ENCODE data around the gene WHRN.

The WHRN gene

GRCh38 chr9:114505187-114506081 is at the start of gene WHRN:
Gene WHRN (minus strand): TSS chr9:114505473. CDS start chr9:114504801, 672 bp downstream.
- peaks cover 13% of the 10 kb centered on the region for H3K27me3 Mint-ChIP-seq

DNA sequence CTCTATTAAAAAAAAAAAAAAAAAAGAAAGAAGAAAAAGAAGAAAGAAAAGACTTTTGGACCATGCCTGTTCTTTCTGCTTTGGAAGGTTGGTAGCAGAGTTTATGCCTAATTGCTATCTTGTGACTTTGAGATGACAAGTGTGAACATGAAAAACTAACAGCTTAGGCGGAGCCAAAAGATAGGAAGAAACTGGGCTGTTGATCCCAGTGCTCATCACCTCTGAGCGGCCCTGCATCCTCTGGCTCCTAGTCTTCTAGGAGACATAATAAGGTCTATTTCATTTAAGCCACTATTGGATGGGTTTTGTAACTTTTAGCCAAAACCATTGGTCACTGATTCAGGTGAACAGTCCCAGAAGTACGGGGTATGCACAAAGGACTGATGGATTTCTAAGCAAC is 47.9 kb upstream of the WHRN start:
- H3K4me3 Mint-ChIP-seq, result no peak overlapping the region
- no peaks in the 10 kb centered on the region for H3K36me3 Mint-ChIP-seq
- no peaks in the 10 kb centered on the region for H3K27me3 Mint-ChIP-seq
- H3K27ac Mint-ChIP-seq, result no peak overlapping the region
- no peaks in the 10 kb centered on the region for H3K9me3 Mint-ChIP-seq
- H3K4me1 Mint-ChIP-seq, result no peaks in the 10 kb centered on the region

More at GRCh38 chr9:114505187-114506081, at the start of gene WHRN:
- Mint-ChIP-seq H3K4me1 (peaks cover 22% of the 10 kb centered on the region), H3K9me3 (no peaks in the 10 kb centered on the region), H3K27ac (peak within 1 kb of the TSS; percentile 17), H3K36me3 (no peaks in the 10 kb centered on the region), H3K4me3 (peak within 1 kb of the TSS; percentile 83)

- Mint-ChIP-seq H3K27me3 (no peaks in the 10 kb centered on the region), H3K4me3 (no peak overlapping the region), H3K27ac (no peak overlapping the region), H3K36me3 (no peaks in the 10 kb centered on the region), H3K4me1 (no peaks in the 10 kb centered on the region), H3K9me3 (no peaks in the 10 kb centered on the region)
Measured at GRCh38 chr9:114552706-114553105, 47.4 kb upstream of the WHRN start.

- H3K9me3 Mint-ChIP-seq, result no peaks in the 10 kb centered on the region
- no peaks in the 10 kb centered on the region for H3K27me3 Mint-ChIP-seq
- H3K27ac Mint-ChIP-seq, result peak overlapping the region; percentile 66
- no peaks in the 10 kb centered on the region for H3K4me1 Mint-ChIP-seq
- no peaks in the 10 kb centered on the region for H3K36me3 Mint-ChIP-seq
- H3K4me3 Mint-ChIP-seq, result no peak overlapping the region
Measured at GRCh38 chr9:114551750-114552685, 46.7 kb upstream of the WHRN start.

DNA sequence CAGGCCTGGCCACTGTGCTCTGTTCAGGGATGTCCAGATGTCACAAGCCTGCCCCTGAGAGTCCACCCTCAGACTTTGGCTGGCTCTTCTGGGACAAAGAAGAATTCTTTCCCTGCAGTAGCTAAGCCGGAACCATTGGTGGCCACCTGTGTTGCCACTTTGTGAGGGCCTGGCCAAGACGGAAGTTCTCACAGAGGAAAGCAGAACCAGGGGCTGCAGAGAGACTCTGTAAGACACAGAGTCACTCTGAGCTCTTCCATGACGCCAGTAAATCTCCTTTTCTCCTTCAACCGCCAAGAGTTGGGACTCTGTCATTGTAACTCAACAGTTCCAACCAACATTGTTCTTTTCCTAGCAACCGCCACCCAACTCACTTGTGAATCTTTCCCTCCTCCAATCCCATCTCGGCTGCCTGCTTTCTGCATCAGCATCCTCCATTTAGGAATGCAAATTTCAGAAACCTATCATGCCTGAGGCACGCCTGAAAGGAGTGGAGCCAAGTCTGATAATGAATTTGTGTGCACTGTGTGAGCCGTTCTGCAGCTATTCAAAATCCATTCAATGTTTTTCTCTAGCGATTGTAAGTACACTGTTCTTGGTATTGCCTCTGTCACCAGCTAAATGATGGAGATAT is 44.5 kb upstream of the WHRN start:
- Mint-ChIP-seq H3K9me3 (no peaks in the 10 kb centered on the region), H3K4me1 (no peaks in the 10 kb centered on the region), H3K27me3 (no peaks in the 10 kb centered on the region), H3K4me3 (no peak overlapping the region), H3K27ac (no peak overlapping the region), H3K36me3 (no peaks in the 10 kb centered on the region)

DNA sequence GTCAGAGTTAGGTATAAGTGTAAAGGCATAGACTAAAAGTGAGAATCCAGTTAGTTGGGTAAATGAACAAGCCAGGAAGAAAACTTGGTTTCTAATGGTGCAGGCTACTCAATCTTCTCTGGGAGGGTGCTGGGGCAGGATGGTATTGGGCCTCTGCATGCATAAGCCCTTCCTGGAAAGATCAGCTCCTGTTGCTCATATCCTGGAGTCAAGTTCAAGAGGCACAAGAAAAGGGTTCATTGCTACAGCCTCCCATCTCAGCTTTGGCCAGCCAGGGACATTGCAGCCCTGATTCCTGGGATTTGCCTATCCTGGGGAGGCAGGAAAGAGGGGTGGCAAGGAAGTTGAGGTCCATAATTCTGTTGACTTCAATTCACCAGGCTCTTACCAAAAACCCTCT is 41.6 kb upstream of the WHRN start:
- Mint-ChIP-seq H3K4me3 (no peak overlapping the region), H3K27ac (no peak overlapping the region), H3K9me3 (no peaks in the 10 kb centered on the region), H3K4me1 (no peaks in the 10 kb centered on the region), H3K36me3 (no peaks in the 10 kb centered on the region), H3K27me3 (no peaks in the 10 kb centered on the region)

DNA sequence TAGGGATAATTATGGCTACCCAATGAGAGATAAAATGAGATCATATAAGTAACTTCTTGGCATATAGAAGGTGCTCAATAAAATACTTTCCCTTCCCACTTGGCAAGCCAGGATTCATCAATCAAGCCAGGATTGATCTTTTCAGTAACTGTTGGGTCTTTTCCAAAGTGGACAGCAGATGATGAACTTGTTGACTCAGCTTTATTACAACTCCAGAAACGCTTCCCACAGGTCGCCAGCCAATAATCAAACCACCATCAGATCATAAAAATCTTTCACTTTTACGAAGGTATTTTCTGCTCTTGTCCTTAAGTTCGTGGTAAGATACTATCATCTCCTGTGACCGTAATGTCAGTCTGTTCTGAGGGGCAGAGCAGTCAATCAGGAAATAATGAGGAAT is 39.8 kb upstream of the WHRN start:
- no peak overlapping the region for H3K27ac Mint-ChIP-seq
- no peaks in the 10 kb centered on the region for H3K4me1 Mint-ChIP-seq
- no peak overlapping the region for H3K4me3 Mint-ChIP-seq
- no peaks in the 10 kb centered on the region for H3K9me3 Mint-ChIP-seq
- no peaks in the 10 kb centered on the region for H3K27me3 Mint-ChIP-seq
- no peaks in the 10 kb centered on the region for H3K36me3 Mint-ChIP-seq

GRCh38 chr9:114539701-114540380 is 34.6 kb upstream of the WHRN start:
- Mint-ChIP-seq H3K4me1 (peaks cover 5% of the 10 kb centered on the region), H3K27ac (no peak overlapping the region), H3K4me3 (no peak overlapping the region), H3K27me3 (no peaks in the 10 kb centered on the region), H3K9me3 (no peaks in the 10 kb centered on the region), H3K36me3 (no peaks in the 10 kb centered on the region)

- no peak overlapping the region for H3K4me3 Mint-ChIP-seq
- no peak overlapping the region for H3K27ac Mint-ChIP-seq
- peaks cover 5% of the 10 kb centered on the region for H3K4me1 Mint-ChIP-seq
- H3K9me3 Mint-ChIP-seq, result no peaks in the 10 kb centered on the region
- H3K36me3 Mint-ChIP-seq, result no peaks in the 10 kb centered on the region
- no peaks in the 10 kb centered on the region for H3K27me3 Mint-ChIP-seq
Measured at GRCh38 chr9:114538241-114538640, 33.0 kb upstream of the WHRN start.

GRCh38 chr9:114532561-114533237 is 27.4 kb upstream of the WHRN start:
- H3K27me3 Mint-ChIP-seq, result no peaks in the 10 kb centered on the region
- no peak overlapping the region for H3K4me3 Mint-ChIP-seq
- H3K36me3 Mint-ChIP-seq, result no peaks in the 10 kb centered on the region
- no peaks in the 10 kb centered on the region for H3K9me3 Mint-ChIP-seq
- H3K4me1 Mint-ChIP-seq, result no peaks in the 10 kb centered on the region
- H3K27ac Mint-ChIP-seq, result no peak overlapping the region

GRCh38 chr9:114529285-114529684 is 24.0 kb upstream of the WHRN start:
- H3K36me3 Mint-ChIP-seq, result no peaks in the 10 kb centered on the region
- H3K9me3 Mint-ChIP-seq, result no peaks in the 10 kb centered on the region
- no peaks in the 10 kb centered on the region for H3K4me1 Mint-ChIP-seq
- H3K27ac Mint-ChIP-seq, result no peak overlapping the region
- H3K4me3 Mint-ChIP-seq, result no peak overlapping the region
- H3K27me3 Mint-ChIP-seq, result no peaks in the 10 kb centered on the region

- Mint-ChIP-seq H3K36me3 (no peaks in the 10 kb centered on the region), H3K27ac (no peak overlapping the region), H3K4me3 (no peak overlapping the region), H3K27me3 (peaks cover 2% of the 10 kb centered on the region), H3K9me3 (no peaks in the 10 kb centered on the region), H3K4me1 (no peaks in the 10 kb centered on the region)
Measured at GRCh38 chr9:114526807-114527206, 21.5 kb upstream of the WHRN start.

DNA sequence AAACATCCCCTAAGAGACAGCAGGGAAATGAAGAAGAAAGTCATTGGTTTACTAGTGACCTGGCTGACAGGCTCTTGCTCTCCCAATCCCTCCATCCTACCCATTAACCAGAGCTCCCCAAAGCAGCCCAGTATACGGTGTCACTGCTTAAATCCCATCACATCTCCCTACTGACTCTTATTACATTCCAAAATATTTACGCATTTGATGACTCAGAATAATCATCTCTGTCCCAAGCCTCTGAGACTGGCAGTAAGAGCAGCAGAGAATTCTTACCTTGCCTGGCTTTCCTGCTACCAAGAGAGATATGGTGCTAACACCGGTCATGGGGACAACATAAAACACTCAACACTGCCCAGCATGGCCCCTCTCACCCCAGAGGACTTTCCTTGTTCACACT is 20.2 kb upstream of the WHRN start:
- Mint-ChIP-seq H3K9me3 (no peaks in the 10 kb centered on the region), H3K4me3 (no peak overlapping the region), H3K27me3 (peaks cover 2% of the 10 kb centered on the region), H3K27ac (no peak overlapping the region), H3K4me1 (no peaks in the 10 kb centered on the region), H3K36me3 (no peaks in the 10 kb centered on the region)

GRCh38 chr9:114524247-114524681 is 19.0 kb upstream of the WHRN start:
- no peaks in the 10 kb centered on the region for H3K4me1 Mint-ChIP-seq
- peaks cover 7% of the 10 kb centered on the region for H3K27me3 Mint-ChIP-seq
- no peaks in the 10 kb centered on the region for H3K36me3 Mint-ChIP-seq
- no peaks in the 10 kb centered on the region for H3K9me3 Mint-ChIP-seq
- no peak overlapping the region for H3K4me3 Mint-ChIP-seq
- H3K27ac Mint-ChIP-seq, result no peak overlapping the region

DNA sequence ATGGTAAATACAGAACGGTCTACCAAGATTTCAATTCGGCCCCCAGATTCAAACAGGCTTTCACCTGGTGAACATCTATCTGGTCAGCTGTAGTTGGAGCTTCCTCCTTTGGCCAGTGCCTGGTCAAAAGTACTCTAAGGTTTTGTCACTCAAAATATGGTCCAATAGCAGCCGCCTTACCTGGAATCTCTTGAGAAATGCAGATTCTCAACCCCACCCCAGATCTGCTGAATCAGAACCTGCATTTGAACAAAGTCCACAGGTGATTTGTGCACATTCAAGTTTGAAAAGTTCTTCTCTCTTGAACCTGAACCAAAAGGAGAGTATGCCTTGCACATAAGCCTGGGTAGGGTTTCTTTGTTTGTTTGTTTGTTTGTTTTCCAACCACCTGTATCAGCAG is 17.6 kb upstream of the WHRN start:
- H3K4me1 Mint-ChIP-seq, result no peaks in the 10 kb centered on the region
- no peak overlapping the region for H3K4me3 Mint-ChIP-seq
- H3K9me3 Mint-ChIP-seq, result no peaks in the 10 kb centered on the region
- no peak overlapping the region for H3K27ac Mint-ChIP-seq
- peaks cover 7% of the 10 kb centered on the region for H3K27me3 Mint-ChIP-seq
- no peaks in the 10 kb centered on the region for H3K36me3 Mint-ChIP-seq

Data from activated naive CD4-positive, alpha-beta T cell treated with anti-CD3 and anti-CD28 coated beads, Interleukin-2, amount 50 U/mL, for 24 hours (primary cell).